ENCODE results near the gene OLFML1. TPM values are rescaled to one million over a fixed set of nuclear protein-coding genes. Genes with fewer than 3 reads are reported as not detected.

OLFML1 gene
- total RNA-seq, 1 experiment from 2014 or later: not detected

GRCh38 chr11:7524462-7525235, 39.3 kb downstream of the OLFML1 start:
- no peak overlapping the region for H3K27ac Mint-ChIP-seq (ENCODE audit: unreplicated experiment)
- H3K4me1 Mint-ChIP-seq (ENCODE audit: low read depth, unreplicated experiment): no peaks in the 10 kb centered on the region
- BruUV-seq (replicated peaks): no TSS peak
- H3K9me3 Mint-ChIP-seq (ENCODE audit: low read depth, unreplicated experiment): no peaks in the 10 kb centered on the region
- H3K27me3 Mint-ChIP-seq (ENCODE audit: unreplicated experiment): peaks cover 40% of the 10 kb centered on the region
- TF ChIP-seq CTCF (IDR thresholded peaks at IDR 0.05; ENCODE audit: unreplicated experiment): no peak
- intact Hi-C loops (cut with micrococcal nuclease; ENCODE audit: unreplicated experiment): no loop called here
- DNase-seq: no peak
- H3K4me3 Mint-ChIP-seq (ENCODE audit: low read depth, unreplicated experiment): no peak overlapping the region
- CTCF ChIA-PET: no interaction called here
- H3K36me3 Mint-ChIP-seq (ENCODE audit: insufficient read depth, unreplicated experiment): no peaks in the 10 kb centered on the region

GRCh38 chr11:7525424-7525823, 40.1 kb downstream of the OLFML1 start:
- no peak for TF ChIP-seq CTCF (IDR thresholded peaks at IDR 0.05; ENCODE audit: unreplicated experiment)
- BruUV-seq (replicated peaks): no TSS peak
- Mint-ChIP-seq H3K27me3 (ENCODE audit: unreplicated experiment) (peaks cover 40% of the 10 kb centered on the region), H3K36me3 (ENCODE audit: insufficient read depth, unreplicated experiment) (no peaks in the 10 kb centered on the region), H3K4me1 (ENCODE audit: low read depth, unreplicated experiment) (no peaks in the 10 kb centered on the region), H3K9me3 (ENCODE audit: low read depth, unreplicated experiment) (no peaks in the 10 kb centered on the region), H3K27ac (ENCODE audit: unreplicated experiment) (no peak overlapping the region), H3K4me3 (ENCODE audit: low read depth, unreplicated experiment) (no peak overlapping the region)
- intact Hi-C loops (cut with micrococcal nuclease; ENCODE audit: unreplicated experiment): no loop called here
- no peak for DNase-seq
- CTCF ChIA-PET: no interaction called here

GRCh38 chr11:7527029-7527428, 41.7 kb downstream of the OLFML1 start:
- H3K27ac Mint-ChIP-seq (ENCODE audit: unreplicated experiment): no peak overlapping the region
- TF ChIP-seq CTCF (IDR thresholded peaks at IDR 0.05; ENCODE audit: unreplicated experiment): no peak
- H3K27me3 Mint-ChIP-seq (ENCODE audit: unreplicated experiment): peaks cover 40% of the 10 kb centered on the region
- intact Hi-C loops (cut with micrococcal nuclease; ENCODE audit: unreplicated experiment): no loop called here
- no peak for DNase-seq
- no TSS peak for BruUV-seq (replicated peaks)
- H3K9me3 Mint-ChIP-seq (ENCODE audit: low read depth, unreplicated experiment): no peaks in the 10 kb centered on the region
- no peaks in the 10 kb centered on the region for H3K4me1 Mint-ChIP-seq (ENCODE audit: low read depth, unreplicated experiment)
- CTCF ChIA-PET: no interaction called here
- H3K4me3 Mint-ChIP-seq (ENCODE audit: low read depth, unreplicated experiment): no peak overlapping the region
- H3K36me3 Mint-ChIP-seq (ENCODE audit: insufficient read depth, unreplicated experiment): no peaks in the 10 kb centered on the region

GRCh38 chr11:7528514-7529049, 43.3 kb downstream of the OLFML1 start:
- intact Hi-C loops (cut with micrococcal nuclease; ENCODE audit: unreplicated experiment): no loop called here
- H3K4me1 Mint-ChIP-seq (ENCODE audit: low read depth, unreplicated experiment): no peaks in the 10 kb centered on the region
- CTCF ChIA-PET: no interaction called here
- no TSS peak for BruUV-seq (replicated peaks)
- no peak overlapping the region for H3K27ac Mint-ChIP-seq (ENCODE audit: unreplicated experiment)
- no peaks in the 10 kb centered on the region for H3K36me3 Mint-ChIP-seq (ENCODE audit: insufficient read depth, unreplicated experiment)
- H3K4me3 Mint-ChIP-seq (ENCODE audit: low read depth, unreplicated experiment): no peak overlapping the region
- no peak for TF ChIP-seq CTCF (IDR thresholded peaks at IDR 0.05; ENCODE audit: unreplicated experiment)
- no peak for DNase-seq
- no peaks in the 10 kb centered on the region for H3K9me3 Mint-ChIP-seq (ENCODE audit: low read depth, unreplicated experiment)
- peaks cover 44% of the 10 kb centered on the region for H3K27me3 Mint-ChIP-seq (ENCODE audit: unreplicated experiment)
